HG02763 (cell line): ENCODE data around the gene PDZD2.
A peak's percentile ranks its signal among the peaks of the same experiment; 100 is the strongest.
"Not testable (repeated sequence)": the region's sequence is repeated elsewhere in the genome, so short reads cannot be mapped to it uniquely, and the experiment has no call there.

Experiments used
- ATAC-seq: cut with Tn5 transposase; IDR thresholded peaks from one replicate; pipeline ENCODE4 v1.9.1; 2021; ENCODE audit warnings: mild to moderate bottlenecking, moderate library complexity; ENCODE audit not compliant: unreplicated experiment

PDZD2 gene

DNA sequence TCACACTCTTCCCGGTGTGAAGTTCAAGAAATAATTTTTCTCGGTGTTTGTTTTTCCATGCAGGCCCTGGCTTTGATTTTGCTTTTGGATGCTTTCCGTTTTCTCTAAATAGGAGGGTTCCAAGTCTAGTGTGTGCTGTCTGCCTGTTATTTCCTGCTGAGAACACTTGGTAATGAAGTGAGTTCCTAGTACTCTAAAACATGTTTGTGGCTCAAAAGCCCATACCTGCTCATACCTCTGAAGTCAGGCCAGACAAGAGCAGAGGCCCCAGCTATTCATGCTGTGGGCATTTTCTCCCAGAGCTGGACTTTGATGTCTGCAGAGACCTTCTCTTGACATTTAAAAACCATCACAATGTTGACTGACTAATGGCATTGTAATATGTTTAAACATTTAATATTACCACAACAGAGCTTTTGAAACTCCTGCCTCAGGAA is 324.0 kb downstream of the PDZD2 start:
- no peak for ATAC-seq

DNA sequence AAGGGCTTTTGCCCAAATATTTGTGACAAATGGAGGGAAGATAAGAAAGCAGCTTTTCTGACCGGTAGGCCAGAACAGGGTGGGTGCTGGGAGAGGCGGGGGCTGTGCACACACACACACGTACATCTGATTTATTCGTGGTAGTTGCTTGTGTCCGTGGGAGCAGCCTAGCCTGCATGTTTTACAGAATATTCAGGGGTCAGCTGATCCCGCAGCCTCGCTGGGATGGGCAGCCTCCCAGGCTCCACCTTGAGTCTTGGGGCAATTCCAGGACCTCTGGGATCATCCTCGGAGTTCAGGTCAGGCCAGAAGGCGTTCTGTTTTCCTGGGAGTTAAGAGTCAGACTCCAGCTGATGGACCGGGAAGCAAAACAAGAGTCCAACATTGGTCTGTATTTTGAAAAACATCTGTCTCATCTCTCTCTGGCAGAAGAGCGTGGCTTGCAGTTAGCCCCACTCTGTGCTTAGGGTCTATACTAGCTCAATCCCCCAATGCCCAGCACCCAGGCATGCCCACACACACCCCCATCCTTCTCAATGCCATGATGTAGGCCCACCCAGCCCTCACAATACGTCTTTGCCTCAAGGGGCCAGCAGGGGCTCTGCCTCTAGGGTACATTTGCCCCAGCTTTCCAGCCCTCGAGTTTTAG is 324.6 kb downstream of the PDZD2 start:
- no peak for ATAC-seq

DNA sequence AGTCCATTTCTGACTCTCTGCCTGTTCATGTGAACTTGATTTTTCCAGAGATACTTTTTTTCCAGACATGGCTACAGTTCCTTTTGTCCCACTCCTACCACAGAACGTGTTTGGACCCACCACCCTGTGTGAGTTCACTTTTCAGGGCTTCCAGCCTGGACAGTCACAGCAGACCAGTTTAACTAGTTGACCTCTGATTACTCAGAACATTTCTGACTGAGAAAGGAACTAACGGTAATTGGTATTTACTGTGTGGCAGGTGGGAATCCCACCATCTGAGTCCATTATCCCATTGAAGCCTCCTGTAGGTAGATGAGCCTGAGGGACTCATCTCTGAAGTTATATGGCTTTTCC is 325.1 kb downstream of the PDZD2 start:
- no peak for ATAC-seq

- ATAC-seq: no peak
Measured at GRCh38 chr5:31965227-31965626, 326.3 kb downstream of the PDZD2 start.

DNA sequence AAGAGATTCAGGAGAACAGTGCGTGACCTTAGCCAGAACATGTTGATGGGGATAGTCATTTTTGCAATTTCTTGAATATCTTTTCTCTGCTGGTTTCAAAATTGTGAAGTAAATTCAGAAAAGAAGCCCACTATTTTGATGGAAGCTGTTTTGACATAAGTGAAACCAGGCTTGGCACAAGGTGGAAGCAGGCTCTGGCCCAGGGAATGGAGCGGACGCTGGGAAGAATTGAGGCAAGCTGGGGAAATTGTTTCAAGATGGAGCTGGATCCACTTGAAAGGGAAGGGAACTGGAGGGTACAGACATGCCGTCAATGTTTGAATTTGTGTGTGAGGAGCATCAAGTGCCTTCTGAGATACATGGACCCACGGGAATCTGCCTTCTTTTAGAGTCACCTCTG is 328.0 kb downstream of the PDZD2 start:
- no peak for ATAC-seq

- ATAC-seq: no peak
Measured at GRCh38 chr5:31967461-31967860, 328.5 kb downstream of the PDZD2 start.

DNA sequence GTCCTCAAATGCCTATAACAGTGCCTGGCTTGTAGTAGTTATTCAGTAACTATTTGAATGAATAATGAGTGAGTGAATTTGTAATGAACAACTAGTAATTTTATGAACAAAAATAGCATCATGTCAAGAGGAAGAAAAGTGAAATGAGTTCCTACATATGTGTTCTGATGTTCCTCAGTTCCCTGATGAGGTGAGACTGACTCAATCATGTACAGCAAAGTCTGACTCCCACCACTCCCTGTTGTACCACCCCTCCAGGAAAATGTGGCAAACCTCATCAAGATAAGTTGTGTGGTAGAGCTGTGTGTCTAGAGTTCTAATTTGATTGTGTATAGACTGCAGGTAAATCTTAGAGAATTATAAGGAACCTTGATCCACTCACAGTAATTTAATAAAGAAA is 333.6 kb downstream of the PDZD2 start:
- ATAC-seq: no peak

GRCh38 chr5:31975189-31975612 is 336.3 kb downstream of the PDZD2 start:
- not testable (repeated sequence) for ATAC-seq

GRCh38 chr5:31976169-31976568 is 337.2 kb downstream of the PDZD2 start:
- no peak for ATAC-seq

DNA sequence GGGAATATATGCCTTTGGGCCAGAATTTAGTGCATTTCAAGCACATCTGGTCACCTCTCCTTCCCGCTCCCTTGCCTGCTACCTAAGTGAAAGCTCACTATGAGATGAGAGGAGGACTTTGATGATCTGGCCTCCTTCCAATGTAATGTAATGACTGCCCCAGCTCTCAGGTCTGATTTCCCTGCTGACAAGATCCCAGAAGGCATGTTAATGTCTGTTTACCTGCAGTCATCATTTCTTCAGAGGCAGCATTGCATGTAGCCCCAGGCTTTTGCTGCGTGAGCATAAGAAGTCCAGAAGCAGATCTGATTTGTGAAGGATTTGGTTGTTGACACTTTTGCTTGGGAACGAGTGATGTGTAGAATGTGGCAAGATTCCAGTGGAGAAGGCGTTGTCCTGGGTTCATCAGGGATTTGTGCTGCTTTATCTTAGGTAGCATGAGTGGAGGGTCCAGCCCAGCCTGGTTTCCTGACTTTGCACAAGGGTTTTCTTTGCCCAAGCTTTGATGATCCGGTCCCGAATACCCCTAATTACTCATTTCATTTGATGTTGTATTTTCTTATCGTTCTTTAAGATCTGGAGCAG is 342.5 kb downstream of the PDZD2 start:
- no peak for ATAC-seq

DNA sequence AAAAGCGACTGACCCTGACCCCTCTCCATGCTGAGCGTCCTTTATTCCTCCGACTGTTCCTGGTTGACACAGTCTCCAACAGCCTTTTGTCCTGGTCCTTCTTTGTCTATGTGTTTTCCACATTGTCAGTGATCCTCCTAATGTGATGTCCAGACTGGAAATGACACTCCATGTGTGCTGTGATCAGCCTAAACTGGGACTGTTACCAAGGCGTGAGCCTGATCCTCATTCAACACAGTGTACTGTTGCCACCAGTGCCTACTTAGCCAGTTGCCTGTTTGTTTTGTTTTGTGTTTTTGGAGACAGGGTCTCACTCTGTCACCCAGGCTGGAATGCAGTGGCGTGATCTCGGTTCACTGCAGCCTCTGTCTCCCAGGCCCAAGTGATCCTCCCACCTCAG is 343.1 kb downstream of the PDZD2 start:
- ATAC-seq: no peak

DNA sequence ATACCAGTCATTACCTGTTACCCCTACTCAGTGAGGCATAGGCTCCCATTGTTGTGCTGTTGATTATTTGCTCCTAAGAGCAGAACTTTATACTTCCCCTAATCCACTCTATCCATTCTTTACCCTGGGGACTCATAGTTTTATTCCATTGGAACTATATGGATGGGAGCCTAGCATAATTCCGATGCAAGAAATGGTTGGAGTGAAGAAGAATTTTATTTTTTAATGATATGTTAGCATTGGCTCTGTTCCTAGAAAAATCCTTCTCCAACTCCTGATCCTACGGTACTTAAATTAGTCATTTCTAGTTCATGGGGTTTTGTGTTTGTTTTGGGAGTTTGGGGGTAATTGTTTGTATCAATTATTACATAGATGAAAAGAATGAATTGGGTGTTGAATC is 343.7 kb downstream of the PDZD2 start:
- no peak for ATAC-seq

DNA sequence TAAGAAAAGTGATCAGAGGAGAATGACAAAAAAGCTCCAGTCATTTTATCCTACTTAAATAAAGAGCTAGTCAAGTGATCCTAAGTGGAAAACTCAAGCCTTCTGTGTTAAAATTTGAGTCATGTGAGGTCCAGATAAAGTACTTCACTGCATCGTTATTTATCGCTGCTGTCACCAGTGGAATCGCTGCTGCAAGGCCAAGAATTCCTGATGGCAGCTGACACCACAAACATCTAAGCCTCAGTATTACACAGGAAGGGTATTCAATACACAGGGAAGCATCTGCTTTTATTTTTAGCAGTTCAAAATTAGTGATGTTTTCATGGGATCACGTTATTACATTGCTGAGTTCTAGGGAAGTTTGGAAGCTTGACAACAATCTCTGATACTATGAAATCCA is 344.9 kb downstream of the PDZD2 start:
- no peak for ATAC-seq

GRCh38 chr5:31984691-31985090 is 345.8 kb downstream of the PDZD2 start:
- ATAC-seq: no peak

- ATAC-seq: no peak
Measured at GRCh38 chr5:31986101-31986500, 347.2 kb downstream of the PDZD2 start.

GRCh38 chr5:31987985-31988710 is 349.2 kb downstream of the PDZD2 start:
- no peak for ATAC-seq

DNA sequence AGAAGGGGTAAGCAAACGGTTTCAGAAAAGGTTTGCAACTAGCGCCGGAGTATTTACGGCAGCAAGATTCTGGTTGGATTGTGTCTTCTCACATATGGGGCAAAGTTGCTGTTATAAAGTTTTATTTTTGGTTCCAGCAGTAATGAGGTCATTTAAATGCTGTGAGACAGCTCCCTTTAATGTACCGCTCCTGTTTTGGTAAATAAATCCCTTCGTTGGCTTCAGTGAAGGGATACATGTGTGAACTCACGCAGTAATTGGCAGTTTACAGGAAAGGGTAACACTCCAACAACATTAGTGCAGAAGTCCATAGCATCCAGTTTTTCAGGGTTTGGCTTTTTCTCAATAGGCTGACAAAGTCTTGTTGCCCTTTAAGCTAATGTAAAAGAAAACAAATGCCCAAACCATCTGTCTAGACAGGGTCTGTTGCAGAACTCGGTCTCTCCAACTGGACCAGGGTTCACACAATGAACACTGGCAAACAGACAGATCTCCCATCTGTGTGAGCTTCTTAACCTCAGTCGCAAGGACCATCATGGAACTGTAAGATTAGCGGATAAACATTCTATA is 351.2 kb downstream of the PDZD2 start:
- no peak for ATAC-seq

DNA sequence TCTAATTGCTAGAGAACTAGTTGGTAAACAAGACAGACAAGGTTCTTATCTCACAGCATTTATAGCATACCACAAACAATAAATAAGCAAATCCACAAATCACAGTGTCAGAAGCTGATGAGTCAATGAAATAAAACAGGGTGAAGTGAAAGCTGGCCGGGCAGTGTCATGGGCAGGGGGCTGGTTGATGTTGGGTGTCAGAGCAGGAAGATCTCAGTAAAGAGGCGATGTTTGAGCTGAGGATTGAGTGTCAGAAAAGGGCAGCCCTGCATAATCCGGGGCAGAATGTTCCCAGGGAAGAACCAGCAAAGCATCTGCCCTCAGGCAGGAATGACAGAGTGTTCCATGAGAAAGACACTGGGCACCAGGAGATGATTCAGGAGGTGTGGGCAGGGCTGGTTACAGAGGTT is 351.8 kb downstream of the PDZD2 start:
- ATAC-seq: no peak

DNA sequence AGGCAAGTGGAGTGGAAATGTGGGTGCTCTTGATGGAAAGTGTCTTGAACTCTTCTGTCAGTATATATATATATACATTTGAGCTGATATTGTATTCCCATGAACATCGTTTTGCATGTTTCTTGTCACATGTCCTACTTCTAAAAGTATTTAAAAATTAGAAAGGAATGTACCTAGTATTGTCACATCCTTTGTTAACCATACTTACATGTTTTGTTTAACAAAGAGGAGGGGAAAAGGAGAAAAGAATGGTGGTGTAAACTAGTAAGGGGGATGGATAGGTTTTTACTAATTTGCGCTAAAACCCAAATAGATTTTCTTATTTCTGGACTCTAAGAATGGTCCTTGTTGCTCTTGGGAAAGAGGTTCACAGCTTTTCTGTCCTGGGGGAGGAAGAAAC is 353.4 kb downstream of the PDZD2 start:
- ATAC-seq: no peak

DNA sequence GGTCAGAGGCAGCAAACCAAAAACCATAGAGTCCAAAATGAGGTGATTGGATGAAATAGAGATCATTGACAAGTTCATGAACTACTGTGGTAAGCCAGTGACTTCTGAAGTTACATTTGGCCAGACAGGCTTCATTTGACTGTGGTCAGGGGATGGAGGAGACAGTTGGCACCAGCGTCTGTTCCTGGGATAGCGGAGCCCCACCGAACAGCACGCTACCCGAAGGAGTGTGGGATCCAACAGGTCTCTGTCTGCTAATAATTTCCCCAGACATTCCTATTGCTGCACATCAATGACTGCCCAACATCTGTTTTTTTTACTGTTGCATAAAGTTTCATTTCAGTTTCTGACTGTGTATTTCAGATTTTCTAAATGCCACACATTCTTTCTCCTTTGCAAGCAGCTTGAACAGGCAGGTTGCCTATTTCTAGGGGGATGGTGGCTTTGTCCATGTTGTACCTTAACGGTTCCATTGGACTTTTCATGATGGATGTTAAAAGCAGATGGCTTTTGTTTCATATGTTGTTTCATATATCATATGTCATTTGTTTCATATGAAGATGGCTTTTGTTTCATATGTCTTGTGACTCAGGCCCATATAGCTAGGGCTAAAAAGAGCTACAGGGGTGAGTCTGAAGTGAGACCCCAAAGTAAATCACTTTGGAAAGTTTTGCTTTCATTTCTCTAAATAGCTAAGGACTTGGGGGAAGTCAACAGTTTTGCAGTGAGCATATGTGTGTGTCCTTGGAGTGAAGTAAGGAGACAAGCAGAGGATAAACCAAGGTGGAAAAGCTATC is 354.4 kb downstream of the PDZD2 start:
- ATAC-seq: no peak

DNA sequence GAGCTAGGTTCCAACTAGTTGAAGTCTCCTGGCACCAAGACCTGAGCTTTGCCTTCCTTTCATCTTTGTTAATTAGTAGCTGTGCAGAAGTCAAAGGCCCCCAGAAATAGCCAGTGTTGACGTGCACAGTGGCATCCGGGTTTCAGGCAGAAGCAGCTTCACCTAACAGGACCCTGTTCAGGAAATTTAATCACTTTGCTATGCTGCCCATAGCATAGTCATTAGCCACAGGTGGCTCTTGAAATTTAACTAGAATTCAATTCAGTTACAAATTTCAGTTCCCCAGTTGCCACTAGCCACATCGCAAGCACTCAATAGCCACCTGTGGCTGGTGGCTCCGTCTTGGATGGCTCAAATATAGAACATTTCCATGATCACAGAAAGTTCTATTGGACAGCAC is 356.1 kb downstream of the PDZD2 start:
- ATAC-seq: peak; percentile 75
